Adrenal gland (tissue), 19 donors: ENCODE measurements around the gene DOCK4. TPM values are rescaled to one million over a fixed set of nuclear protein-coding genes. Genes with fewer than 3 reads are reported as not detected.

Experiments
- DNase-seq, 7 donors: peaks; one replicate each; pipeline ENCODE4 v3.0.0-alpha.2; 2019 to 2020
- H3K27ac ChIP-seq, 5 donors: fragments of 200-600 bp; sonication (generic) in 4 of 5; 1 replicate in 3 of 5; 2 replicates in 2 of 5; pipeline versions ENCODE4 v1.5.1 to v1.8.0; 2016 to 2020; ENCODE audit warnings: mild to moderate bottlenecking in 1 of 5
- H3K27me3 ChIP-seq: fragments of 200-600 bp; 2 replicates; pipeline ENCODE4 v1.8.0; 2021
- H3K36me3 ChIP-seq, 2 donors: fragments of 200-600 bp; replicated peaks in 1 of 2; 1 replicate in 1 of 2; 2 replicates in 1 of 2; pipeline versions ENCODE4 v1.5.1 to v1.8.0; 2018 to 2022
- H3K4me1 ChIP-seq, 2 donors: fragments of 200-600 bp; replicated peaks in 1 of 2; 1 replicate in 1 of 2; 2 replicates in 1 of 2; pipeline versions ENCODE4 v1.5.1 to v1.8.0; 2018 to 2021
- H3K4me3 ChIP-seq, 4 donors: fragments of 200-600 bp; sonication (generic) in 3 of 4; one replicate each; pipeline ENCODE4 v1.5.1; 2016 to 2018
- H3K9me3 ChIP-seq, 3 donors: fragments of 200-600 bp; sonication (generic) in 1 of 3; replicated peaks in 1 of 3; 1 replicate in 2 of 3; 2 replicates in 1 of 3; pipeline versions ENCODE4 v1.5.1 to v1.8.0; 2016 to 2021
- CTCF ChIP-seq, 6 experiments: fragments of 450-650 bp in 4 of 6; fragments of 200-600 bp in 2 of 6; sonication (generic) in 1 of 6; IDR thresholded peaks; 1 replicate in 5 of 6; 2 replicates in 1 of 6; pipeline versions ENCODE4 v1.5.1 to v1.8.0; 2016 to 2021; ENCODE audit warnings: antibody characterized with exemption in 6 of 6, mild to moderate bottlenecking in 2 of 6, moderate library complexity in 1 of 6
- POLR2A ChIP-seq, 2 donors: fragments of 450-650 bp; IDR thresholded peaks; one replicate each; pipeline ENCODE4 v1.6.1; 2017; ENCODE audit warnings: antibody characterized with exemption in 2 of 2, mild to moderate bottlenecking in 2 of 2, moderate library complexity in 1 of 2
- WGBS, 4 donors: extraction: QIAGEN DNeasy Blood & Tissue Kit in 2 of 4; methylation state at CpG; one replicate each; pipeline versions ENCODE4 v1.1.5 to v1.1.7; 2013 to 2017; 5-methylcytosine and 5-hydroxymethylcytosine counted together
- intact Hi-C, 2 donors: fragments of 100-400 bp; cut with DNase I; formaldehyde crosslinking; loops; one replicate each; pipeline versions ENCODE4 v1.14.1 to v1.15.0; 2022 to 2023
- long read RNA-seq, 10 donors: library from polyadenylated mRNA in 3 of 10; unstranded in 2 of 10; stranded (forward) in 1 of 10; transcript quantifications; one replicate each; pipeline ENCODE4 v2.0.0 and lab custom pipeline, GENCODE V29; 2021 to 2026
- polyA plus RNA-seq, 3 donors: library from polyadenylated mRNA; stranded (reverse); fragments of 200-250 nt in 2 of 3; fragments of 350-450 nt in 1 of 3; fragmentation: Illumina TruSeq in 1 of 3; extraction: RNeasy Lipid Tissue Mini Kit (QIAGEN cat#74804) in 1 of 3; gene quantifications; one replicate each; pipeline ENCODE4 v1.2.3, GENCODE V29; 2013 to 2014
- total RNA-seq, 9 donors: library from RNA; depleted of rRNA in 4 of 9; stranded (reverse); fragments of >200 nt in 4 of 9; fragments of 120-200 nt in 1 of 9; fragmentation: NEBNext Ultra II Directional in 1 of 9; extraction: Animal tissue kit (Norgen Biotek cat#: 25700) in 1 of 9; gene quantifications; one replicate each; pipeline versions ENCODE4 v1.1.0 to v1.2.4, GENCODE V29; 2013 to 2023
- donor health status: healthy with polysubstance abuse.
- donor health status: Bipolar disorder and iron deficiency.
- donor health status: DM: yes; HTN: yes; CAD: no.
- donor health status: DM: no; HTN: no; CAD: no.
- donor health status: DM: no; HTN: no; CAD: no.
- donor health status: DM: yes; HTN: yes; CAD: no.

The DOCK4 gene, protein sequence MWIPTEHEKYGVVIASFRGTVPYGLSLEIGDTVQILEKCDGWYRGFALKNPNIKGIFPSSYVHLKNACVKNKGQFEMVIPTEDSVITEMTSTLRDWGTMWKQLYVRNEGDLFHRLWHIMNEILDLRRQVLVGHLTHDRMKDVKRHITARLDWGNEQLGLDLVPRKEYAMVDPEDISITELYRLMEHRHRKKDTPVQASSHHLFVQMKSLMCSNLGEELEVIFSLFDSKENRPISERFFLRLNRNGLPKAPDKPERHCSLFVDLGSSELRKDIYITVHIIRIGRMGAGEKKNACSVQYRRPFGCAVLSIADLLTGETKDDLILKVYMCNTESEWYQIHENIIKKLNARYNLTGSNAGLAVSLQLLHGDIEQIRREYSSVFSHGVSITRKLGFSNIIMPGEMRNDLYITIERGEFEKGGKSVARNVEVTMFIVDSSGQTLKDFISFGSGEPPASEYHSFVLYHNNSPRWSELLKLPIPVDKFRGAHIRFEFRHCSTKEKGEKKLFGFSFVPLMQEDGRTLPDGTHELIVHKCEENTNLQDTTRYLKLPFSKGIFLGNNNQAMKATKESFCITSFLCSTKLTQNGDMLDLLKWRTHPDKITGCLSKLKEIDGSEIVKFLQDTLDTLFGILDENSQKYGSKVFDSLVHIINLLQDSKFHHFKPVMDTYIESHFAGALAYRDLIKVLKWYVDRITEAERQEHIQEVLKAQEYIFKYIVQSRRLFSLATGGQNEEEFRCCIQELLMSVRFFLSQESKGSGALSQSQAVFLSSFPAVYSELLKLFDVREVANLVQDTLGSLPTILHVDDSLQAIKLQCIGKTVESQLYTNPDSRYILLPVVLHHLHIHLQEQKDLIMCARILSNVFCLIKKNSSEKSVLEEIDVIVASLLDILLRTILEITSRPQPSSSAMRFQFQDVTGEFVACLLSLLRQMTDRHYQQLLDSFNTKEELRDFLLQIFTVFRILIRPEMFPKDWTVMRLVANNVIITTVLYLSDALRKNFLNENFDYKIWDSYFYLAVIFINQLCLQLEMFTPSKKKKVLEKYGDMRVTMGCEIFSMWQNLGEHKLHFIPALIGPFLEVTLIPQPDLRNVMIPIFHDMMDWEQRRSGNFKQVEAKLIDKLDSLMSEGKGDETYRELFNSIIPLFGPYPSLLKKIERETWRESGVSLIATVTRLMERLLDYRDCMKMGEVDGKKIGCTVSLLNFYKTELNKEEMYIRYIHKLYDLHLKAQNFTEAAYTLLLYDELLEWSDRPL (N-terminal part only)
- total RNA-seq (10 to 100 TPM; 11.1 to 37.6 (median 22.8) TPM), polyA plus RNA-seq (1 to 10 TPM; 6.2 to 9.2 (median 8.5) TPM)
- long read RNA-seq, donor 1, partial matches to known transcripts = 0 of 1 reads
- long read RNA-seq, donor 1, other reads (novel, unspliced or antisense) = 0 of 1 reads
- long read RNA-seq, donor 2 = 0 reads
- long read RNA-seq, donor 3 = 0 reads
- long read RNA-seq, donor 4, partial matches to known transcripts = 0 of 4 reads
- long read RNA-seq, donor 4, other reads (novel, unspliced or antisense) = 4 of 4 reads
- long read RNA-seq, donor 5, partial matches to known transcripts = 5 of 5 reads
- long read RNA-seq, donor 5, other reads (novel, unspliced or antisense) = 0 of 5 reads
- long read RNA-seq, donor 6, partial matches to known transcripts = 0 of 3 reads
- long read RNA-seq, donor 6, other reads (novel, unspliced or antisense) = 3 of 3 reads
- long read RNA-seq, donor 7 = 0 reads
- long read RNA-seq, donor 8 = 0 reads
- long read RNA-seq, donor 9 = 0 reads
- long read RNA-seq, donor 10 = 0 reads

DNA sequence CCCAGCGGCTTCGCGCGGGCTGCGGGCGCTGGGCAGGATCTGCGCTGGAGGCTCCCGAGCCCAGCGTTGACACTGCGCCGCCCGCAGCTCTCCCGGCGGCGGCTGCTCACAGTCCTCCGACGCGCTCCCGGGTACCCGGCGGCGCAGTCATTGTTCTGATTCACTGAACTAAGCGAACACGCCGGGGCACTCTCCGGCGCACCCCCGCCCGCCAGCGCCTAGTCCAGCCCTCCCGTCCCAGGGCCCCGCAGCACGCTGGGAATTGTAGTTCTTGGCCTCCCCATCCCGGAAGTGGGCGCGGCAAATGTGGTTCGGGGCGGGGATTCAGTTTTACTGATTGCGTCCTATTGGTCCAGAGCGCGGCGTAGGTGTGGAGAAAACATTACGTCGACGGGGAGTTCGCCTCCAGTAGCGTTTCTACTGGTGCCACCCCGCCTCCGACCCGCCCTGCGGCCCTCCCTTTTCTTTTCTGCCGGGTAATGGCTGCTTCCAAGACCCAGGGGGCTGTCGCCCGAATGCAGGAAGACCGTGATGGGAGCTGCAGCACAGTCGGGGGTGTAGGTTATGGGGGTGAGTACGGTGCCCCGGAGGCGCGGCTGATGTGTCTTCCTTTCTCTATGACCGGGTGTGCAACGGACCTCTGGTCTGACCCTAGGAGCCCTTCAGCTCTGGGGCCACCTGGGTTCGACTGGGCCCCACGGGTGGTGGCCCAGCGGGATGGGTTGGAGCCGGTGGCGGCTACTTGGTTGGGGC lies at the start of gene DOCK4, which contains the start of gene ZNF277:
Gene DOCK4, minus strand, starts transcription at position 162 of the 753 bp plus-strand sequence. CDS start 261 bp downstream, outside the sequence.
Gene ZNF277, plus strand, starts transcription at position 458 of the 753 bp plus-strand sequence. Its CDS starts 22 bp downstream, at position 480.
- Histone ChIP-seq H3K27ac (peak within 1 kb of the TSS; percentile 59 to 93 (median 79)), H3K36me3 (no peaks in the 10 kb centered on the region), H3K27me3 (no peaks in the 10 kb centered on the region), H3K4me1 (peaks cover 7 to 11% of the 10 kb centered on the region in 2 donors), H3K9me3 (no peaks in the 10 kb centered on the region), H3K4me3 (peak within 1 kb of the TSS; percentile 39 to 92 (median 77))
- DNase-seq = peak; percentile 99 to 100 (median 99)
- 0 to 1% (median 1%) methylated on average over 32 to 67 of the region's 67 CpGs for WGBS, 4 donors
- intact Hi-C loops = loop anchor here in 1 of 2 donors (10.0 kb wide), 1 partner anchor 178 kb away; no protein-coding TSS in a partner anchor
- TF ChIP-seq CTCF (IDR thresholded peaks at IDR 0.05) (peak in 1 of 6 experiments; percentile 10), POLR2A (IDR thresholded peaks at IDR 0.05) (peak; percentile 75 to 92)

DNA sequence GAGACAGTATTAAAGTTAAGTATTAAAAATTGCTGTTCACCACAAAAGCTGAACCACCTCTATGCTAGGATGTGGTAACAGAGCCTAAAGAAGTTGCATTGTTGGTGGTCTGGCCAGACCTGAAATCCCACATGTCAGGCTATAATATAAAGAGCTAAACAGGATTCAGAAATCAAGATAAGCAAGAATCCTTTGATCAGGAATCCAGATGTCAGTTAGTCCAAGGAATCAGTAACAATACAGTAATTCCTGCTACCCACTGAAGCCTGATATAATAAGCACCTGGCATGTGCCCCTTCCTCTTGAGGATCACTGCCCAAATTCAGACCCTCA lies 49.2 kb upstream of the DOCK4 start:
- intact Hi-C loops = no loop called here
- DNase-seq = no peak
- H3K4me1 ChIP-seq = no peaks in the 10 kb centered on the region
- H3K27me3 ChIP-seq = no peaks in the 10 kb centered on the region
- H3K27ac ChIP-seq = no peak overlapping the region
- H3K4me3 ChIP-seq = no peak overlapping the region
- H3K9me3 ChIP-seq = no peaks in the 10 kb centered on the region
- no peaks in the 10 kb centered on the region for H3K36me3 ChIP-seq
- TF ChIP-seq CTCF (IDR thresholded peaks at IDR 0.05) (no peak), POLR2A (IDR thresholded peaks at IDR 0.05) (no peak)

DNA sequence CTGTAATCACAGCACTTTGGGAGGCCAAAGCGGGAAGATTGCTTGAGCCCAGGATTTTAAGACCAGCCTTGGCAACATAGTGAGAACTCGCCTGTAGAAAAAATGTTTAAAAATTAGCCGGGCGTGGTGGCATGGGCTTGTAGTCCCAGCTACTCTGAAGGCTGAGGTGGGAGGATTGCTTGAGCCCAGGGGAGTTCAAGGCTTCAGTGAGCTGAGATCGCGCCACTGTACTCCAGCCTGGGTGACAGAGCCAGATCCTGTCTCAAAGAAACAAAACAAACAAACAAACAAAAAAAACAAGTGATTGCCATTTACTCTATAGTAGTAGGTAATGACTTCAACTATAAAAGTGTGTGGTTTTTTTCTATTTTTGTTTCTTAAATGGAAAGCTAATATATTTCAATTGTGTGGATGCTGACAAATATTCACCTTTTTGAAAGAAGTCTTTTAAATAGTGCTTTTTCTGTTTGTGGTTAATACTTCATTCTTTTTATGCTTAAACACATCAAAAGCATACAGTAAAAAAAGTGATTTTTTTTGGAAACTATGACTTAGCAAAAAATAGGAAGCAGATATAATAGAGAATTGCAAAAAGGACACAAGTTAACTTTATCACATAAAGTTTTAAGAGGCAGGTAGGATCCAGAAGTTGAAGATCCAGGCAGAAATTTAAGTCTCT lies 48.6 kb upstream of the DOCK4 start:
- TF ChIP-seq CTCF (IDR thresholded peaks at IDR 0.05) = no peak
- no peak for TF ChIP-seq POLR2A (IDR thresholded peaks at IDR 0.05)

More for the DNA sequence above, 48.6 kb upstream of the DOCK4 start:
- intact Hi-C loops = no loop called here
- Histone ChIP-seq H3K27ac (no peak overlapping the region), H3K36me3 (no peaks in the 10 kb centered on the region), H3K4me3 (no peak overlapping the region), H3K4me1 (no peaks in the 10 kb centered on the region), H3K9me3 (no peaks in the 10 kb centered on the region), H3K27me3 (no peaks in the 10 kb centered on the region)
- DNase-seq = no peak
- 89 to 96% (median 93%) methylated on average over 6 of the region's 6 CpGs for WGBS, 4 donors
